Mesendoderm (in vitro differentiated cells): ENCODE data around the gene ZNF175.

ENCODE experiments used
- DNase-seq: peaks from one replicate; pipeline ENCODE4 v3.0.0; 2013
- H2AK5ac ChIP-seq: 2 replicates; pipeline ENCODE4 v1.6.1; 2013; ENCODE audit warnings: low read length, inconsistent platforms
- H2BK120ac ChIP-seq: 2 replicates; pipeline ENCODE4 v1.6.1; 2013; ENCODE audit warnings: low read depth, mild to moderate bottlenecking, low read length, moderate library complexity, mixed read lengths
- H2BK15ac ChIP-seq: replicated peaks from 2 replicates; pipeline ENCODE4 v1.6.1; 2013; ENCODE audit warnings: low read depth, mild to moderate bottlenecking, moderate library complexity
- H2BK5ac ChIP-seq: 2 replicates; pipeline ENCODE4 v1.6.1; 2013; ENCODE audit warnings: low read length, inconsistent platforms
- H3K18ac ChIP-seq: 2 replicates; pipeline ENCODE4 v1.6.1; 2013; ENCODE audit warnings: mild to moderate bottlenecking, low read length, mixed read lengths
- H3K23ac ChIP-seq: one replicate; pipeline ENCODE4 v1.6.1; 2013; ENCODE audit warnings: low read length
- H3K27ac ChIP-seq: 2 replicates; pipeline ENCODE4 v1.5.1; 2013; ENCODE audit warnings: low read depth, mild to moderate bottlenecking, inconsistent platforms, low read length, moderate library complexity
- H3K27me3 ChIP-seq: 2 replicates; pipeline ENCODE4 v1.6.1; 2013; ENCODE audit warnings: low read length, control low read depth, mild to moderate bottlenecking, inconsistent platforms; ENCODE audit not compliant: insufficient read depth, poor library complexity
- H3K36me3 ChIP-seq: 2 replicates; pipeline ENCODE4 v1.6.1; 2013; ENCODE audit warnings: low read length, inconsistent platforms; ENCODE audit not compliant: control insufficient read depth, insufficient read depth
- H3K4ac ChIP-seq: one replicate; pipeline ENCODE4 v1.6.1; 2013; ENCODE audit warnings: low read depth, mild to moderate bottlenecking, low read length, moderate library complexity
- H3K4me1 ChIP-seq: 2 replicates; pipeline ENCODE4 v1.6.1; 2013; ENCODE audit warnings: low read depth, low read length, inconsistent platforms; ENCODE audit not compliant: control insufficient read depth
- H3K4me2 ChIP-seq: 2 replicates; pipeline ENCODE4 v1.6.1; 2013; ENCODE audit warnings: low read length
- H3K4me3 ChIP-seq: 2 replicates; pipeline ENCODE4 v1.5.1; 2013; ENCODE audit warnings: mild to moderate bottlenecking, low read length
- H3K56ac ChIP-seq: one replicate; pipeline ENCODE4 v1.6.1; 2013; ENCODE audit warnings: low read length
- H3K79me1 ChIP-seq: 2 replicates; pipeline ENCODE4 v1.6.1; 2013; ENCODE audit warnings: low read length, inconsistent platforms
- H3K79me2 ChIP-seq: 2 replicates; pipeline ENCODE4 v1.6.1; 2013; ENCODE audit warnings: mild to moderate bottlenecking, low read length; ENCODE audit not compliant: control insufficient read depth, insufficient read depth
- H3K9ac ChIP-seq: 2 replicates; pipeline ENCODE4 v1.6.1; 2013; ENCODE audit warnings: low read length, inconsistent platforms
- H4K5ac ChIP-seq: one replicate; pipeline ENCODE4 v1.6.1; 2013; ENCODE audit warnings: low read length
- H4K8ac ChIP-seq: one replicate; pipeline ENCODE4 v1.6.1; 2013; ENCODE audit warnings: low read depth, mild to moderate bottlenecking, control low read depth, low read length, moderate library complexity
- WGBS: extraction: QIAGEN DNeasy Blood & Tissue Kit; methylation state at CpG from one replicate; pipeline ENCODE4 v1.1.7; 2013; ENCODE audit warnings: low lambda C conversion rate, missing lambda C conversion rate; ENCODE audit not compliant: insufficient coverage; ENCODE audit errors: extremely low coverage; 5-methylcytosine and 5-hydroxymethylcytosine counted together

ZNF175 gene

DNA sequence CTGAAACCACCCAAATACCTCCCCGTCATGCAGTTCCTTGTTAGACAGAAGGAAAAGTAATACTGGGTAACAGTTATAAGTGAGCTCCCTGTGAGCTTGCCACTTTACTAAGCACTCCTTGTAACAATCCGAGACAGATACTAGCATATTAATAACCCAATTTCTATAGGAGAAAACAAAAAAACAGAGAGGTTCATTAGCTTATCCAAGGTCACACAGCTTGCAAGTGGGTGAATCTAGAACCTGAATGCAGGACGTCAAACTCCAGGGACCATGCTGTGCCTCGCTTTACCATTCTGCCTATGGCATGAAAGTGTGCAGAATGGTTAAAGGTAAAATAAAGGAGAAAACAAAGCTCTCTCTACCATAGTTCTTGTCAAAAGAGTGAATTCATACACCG, 43.7 kb downstream of the ZNF175 start:
- Histone ChIP-seq H2AK5ac (no peak overlapping the region), H3K18ac (no peak overlapping the region), H2BK120ac (no peak overlapping the region), H3K56ac (no peak overlapping the region), H4K5ac (no peak overlapping the region), H3K9ac (no peak overlapping the region), H3K79me2 (no peaks in the 10 kb centered on the region), H3K27me3 (no peaks in the 10 kb centered on the region), H3K23ac (no peak overlapping the region), H3K79me1 (no peaks in the 10 kb centered on the region), H3K4me1 (no peaks in the 10 kb centered on the region), H3K4ac (no peak overlapping the region), H2BK15ac (no peak overlapping the region), H2BK5ac (no peak overlapping the region), H3K27ac (no peak overlapping the region), H3K4me2 (no peak overlapping the region), H3K4me3 (no peak overlapping the region), H3K36me3 (no peaks in the 10 kb centered on the region), H4K8ac (no peak overlapping the region)
- no peak for DNase-seq
- WGBS, result no CpG with 5 or more reads among the region's 5 CpGs

DNA sequence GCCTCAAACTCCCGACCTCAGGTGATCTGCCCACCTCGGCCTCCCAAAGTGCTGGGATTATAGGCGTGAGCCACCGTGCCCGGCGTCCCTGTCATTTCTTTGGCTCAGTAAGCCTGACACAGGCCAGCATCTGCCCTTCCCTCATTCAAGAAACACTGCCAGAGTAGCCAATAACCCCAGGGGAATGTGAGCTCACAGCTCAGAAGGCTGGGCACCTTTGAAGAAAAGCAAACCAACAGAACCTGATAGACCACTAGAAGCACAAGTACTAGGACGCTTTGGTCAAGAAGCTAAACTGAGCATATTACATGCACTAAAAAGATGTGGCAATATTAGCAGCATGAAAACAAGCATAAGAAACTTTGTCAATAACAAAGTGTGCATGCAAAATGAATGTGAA, 44.9 kb downstream of the ZNF175 start:
- no peaks in the 10 kb centered on the region for H3K79me1 ChIP-seq

DNA sequence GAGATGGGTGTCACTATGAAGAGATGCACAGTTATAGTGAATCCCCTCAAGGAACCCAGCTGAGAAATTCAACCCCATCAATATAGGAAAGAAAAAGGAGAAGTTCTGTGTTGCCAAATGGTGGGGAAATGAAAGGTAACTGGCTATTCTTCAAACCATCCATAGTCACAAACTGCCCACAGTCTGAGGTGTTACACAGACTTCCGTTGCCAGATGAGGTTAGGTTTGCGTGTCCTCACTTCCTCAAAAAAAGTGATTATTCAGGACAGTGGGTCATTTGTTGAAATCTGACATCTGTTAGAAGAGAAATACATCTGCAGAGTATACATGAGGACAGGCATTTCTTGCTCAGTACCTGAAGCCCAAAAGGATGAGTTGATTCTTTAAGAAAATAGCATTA, 50.1 kb downstream of the ZNF175 start:
- Histone ChIP-seq H2BK120ac (no peak overlapping the region), H3K4me2 (no peak overlapping the region), H4K5ac (no peak overlapping the region), H2BK5ac (no peak overlapping the region), H2BK15ac (no peak overlapping the region), H3K23ac (no peak overlapping the region), H3K79me1 (no peaks in the 10 kb centered on the region), H3K27ac (no peak overlapping the region), H4K8ac (no peak overlapping the region), H3K27me3 (no peaks in the 10 kb centered on the region), H3K79me2 (no peaks in the 10 kb centered on the region), H3K36me3 (no peaks in the 10 kb centered on the region), H3K56ac (no peak overlapping the region), H3K4me3 (no peak overlapping the region), H3K4me1 (no peaks in the 10 kb centered on the region), H3K18ac (no peak overlapping the region), H3K4ac (no peak overlapping the region), H3K9ac (no peak overlapping the region), H2AK5ac (no peak overlapping the region)
- DNase-seq, result no peak
- WGBS, result no CpG with 5 or more reads among the region's 2 CpGs

More for the DNA sequence above, 44.9 kb downstream of the ZNF175 start:
- no peak overlapping the region for H3K4me3 ChIP-seq
- no peak overlapping the region for H4K5ac ChIP-seq
- H3K36me3 ChIP-seq, result no peaks in the 10 kb centered on the region
- H4K8ac ChIP-seq, result no peak overlapping the region
- no peaks in the 10 kb centered on the region for H3K79me2 ChIP-seq
- H2BK15ac ChIP-seq, result no peak overlapping the region
- H2BK120ac ChIP-seq, result no peak overlapping the region
- no peak for DNase-seq
- no peak overlapping the region for H2AK5ac ChIP-seq
- no CpG with 5 or more reads among the region's 7 CpGs for WGBS
- H3K4me1 ChIP-seq, result no peaks in the 10 kb centered on the region
- H3K18ac ChIP-seq, result no peak overlapping the region
- no peak overlapping the region for H3K4ac ChIP-seq
- H2BK5ac ChIP-seq, result no peak overlapping the region
- no peak overlapping the region for H3K4me2 ChIP-seq
- H3K56ac ChIP-seq, result no peak overlapping the region
- no peaks in the 10 kb centered on the region for H3K27me3 ChIP-seq
- H3K9ac ChIP-seq, result no peak overlapping the region
- no peak overlapping the region for H3K27ac ChIP-seq
- H3K23ac ChIP-seq, result no peak overlapping the region

DNA sequence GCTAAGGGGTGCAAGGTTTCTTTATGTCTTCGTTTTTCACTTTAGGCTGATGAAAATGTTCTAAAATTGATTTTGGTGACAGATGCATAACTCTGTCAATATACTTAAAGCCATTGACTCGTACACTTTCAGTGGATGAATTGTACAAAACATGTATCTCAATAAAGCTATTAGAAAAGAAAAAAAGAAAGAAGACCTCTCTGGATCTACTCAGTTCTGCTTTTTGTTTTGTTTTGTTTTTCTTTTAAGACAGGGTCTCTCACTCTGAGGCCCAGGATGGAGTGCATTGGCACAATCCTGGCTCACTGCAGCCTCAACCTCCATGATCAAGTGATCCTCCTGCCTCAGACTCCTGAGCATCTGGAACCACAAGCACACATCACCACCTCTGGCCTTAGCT, 55.6 kb downstream of the ZNF175 start:
- WGBS, result no CpG with 5 or more reads among the region's 2 CpGs
- H2BK15ac ChIP-seq, result no peak overlapping the region
- no peak overlapping the region for H2AK5ac ChIP-seq
- no peaks in the 10 kb centered on the region for H3K27me3 ChIP-seq
- no peak overlapping the region for H3K4ac ChIP-seq
- no peaks in the 10 kb centered on the region for H3K79me2 ChIP-seq
- no peak overlapping the region for H3K4me2 ChIP-seq
- DNase-seq, result no peak
- no peak overlapping the region for H3K23ac ChIP-seq
- no peak overlapping the region for H3K18ac ChIP-seq
- no peaks in the 10 kb centered on the region for H3K4me1 ChIP-seq
- H3K56ac ChIP-seq, result no peak overlapping the region
- no peak overlapping the region for H3K9ac ChIP-seq
- H3K79me1 ChIP-seq, result no peaks in the 10 kb centered on the region
- no peak overlapping the region for H2BK5ac ChIP-seq
- no peak overlapping the region for H3K4me3 ChIP-seq
- H3K27ac ChIP-seq, result no peak overlapping the region
- no peak overlapping the region for H2BK120ac ChIP-seq
- no peak overlapping the region for H4K8ac ChIP-seq
- H3K36me3 ChIP-seq, result no peaks in the 10 kb centered on the region
- no peak overlapping the region for H4K5ac ChIP-seq

DNA sequence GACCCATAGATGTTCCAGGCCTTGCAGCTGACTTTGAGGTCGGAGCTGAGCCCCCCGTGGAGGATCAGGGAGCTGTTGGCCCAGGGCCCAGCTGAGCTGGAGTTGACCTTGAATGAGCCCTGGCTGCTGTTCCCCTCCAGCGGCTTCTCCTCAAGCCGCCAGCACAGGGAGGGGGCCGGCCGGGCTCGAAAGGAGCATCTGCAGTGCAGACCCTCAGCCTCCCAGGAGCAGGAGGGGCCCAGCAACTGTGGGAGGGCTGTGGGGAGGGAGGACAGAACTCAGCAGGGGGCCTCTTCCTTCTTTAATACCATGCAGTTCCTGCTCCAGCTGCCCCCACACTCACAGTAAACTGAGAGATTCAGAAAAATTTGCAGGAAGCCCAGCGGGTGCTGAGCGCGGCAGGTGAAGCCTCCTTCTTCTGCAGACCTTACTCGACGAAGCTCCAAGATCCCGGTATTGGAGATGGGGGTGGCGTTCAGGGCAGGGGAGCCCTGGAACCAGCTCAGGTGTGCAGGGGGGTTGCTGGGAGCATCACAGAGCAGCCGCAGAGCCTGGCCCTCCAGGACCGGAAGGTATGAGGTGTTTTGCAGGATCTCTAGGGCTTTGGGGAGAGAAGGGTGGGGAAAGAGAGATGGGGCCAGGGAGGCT, 56.5 kb downstream of the ZNF175 start:
- Histone ChIP-seq H3K79me2 (no peaks in the 10 kb centered on the region), H3K18ac (no peak overlapping the region), H2AK5ac (no peak overlapping the region), H2BK120ac (no peak overlapping the region), H3K4me2 (no peak overlapping the region), H3K4me3 (no peak overlapping the region), H3K79me1 (no peaks in the 10 kb centered on the region), H4K5ac (no peak overlapping the region), H4K8ac (no peak overlapping the region), H3K27ac (no peak overlapping the region), H3K4ac (no peak overlapping the region), H3K27me3 (no peaks in the 10 kb centered on the region), H3K56ac (no peak overlapping the region), H2BK5ac (no peak overlapping the region), H3K9ac (no peak overlapping the region), H2BK15ac (no peak overlapping the region), H3K4me1 (no peaks in the 10 kb centered on the region), H3K23ac (no peak overlapping the region), H3K36me3 (no peaks in the 10 kb centered on the region)
- WGBS, result no CpG with 5 or more reads among the region's 16 CpGs
- no peak for DNase-seq
